A549 treated with RU486 at 1 μM for 4 hours (cell line): ENCODE results near the gene URB2. TPM values are rescaled to one million over a fixed set of nuclear protein-coding genes. Genes with fewer than 3 reads are reported as not detected.

ENCODE experiments used
- total RNA-seq: library from RNA; stranded (reverse); fragments of 200-300 nt; extraction: Qiagen RNA extraction; gene quantifications from 5 replicates; pipeline ENCODE4 v1.2.3, GENCODE V29; 2022; ENCODE audit warnings: low read depth

The URB2 gene
- 13.1 to 16.2 TPM (median 14.9 TPM) in 5 replicates for total RNA-seq

GRCh38 chr1:229625915-229626831 lies at the start of gene URB2, which contains the start of gene TAF5L:
Gene URB2, plus strand, starts transcription at chr1:229626247. Its CDS starts 1,387 bp downstream, at chr1:229627634.
Gene TAF5L, minus strand, starts transcription at chr1:229626122. Its CDS starts 11,640 bp downstream, at chr1:229614482.

Other genes starting within 250 kb of the URB2 start
- gene ACTA1, start 192.2 kb upstream of the URB2 start, total RNA-seq: 0.09 to 0.29 TPM (median 0.13 TPM) in 5 replicates
- 18.0 to 23.9 TPM (median 20.0 TPM) in 5 replicates for gene NUP133, start 117.9 kb upstream of the URB2 start, total RNA-seq
- gene ABCB10, start 67.5 kb upstream of the URB2 start, total RNA-seq: 13.6 to 19.5 TPM (median 19.3 TPM) in 5 replicates
- 18.9 to 22.6 TPM (median 22.5 TPM) in 5 replicates for gene TAF5L, start 125 bp upstream of the URB2 start, total RNA-seq